GM10266 (cell line): ENCODE data around the gene ARRDC5.
"Not testable (repeated sequence)": the region's sequence is repeated elsewhere in the genome, so short reads cannot be mapped to it uniquely, and the experiment has no call there.

Experiments used
- DNase-seq: peaks from one replicate; pipeline ENCODE4 v3.0.0; 2012; ENCODE audit errors: extremely low spot score
- TF ChIP-seq, protein P1 (sequence below): IDR thresholded peaks from 2 replicates; pipeline ENCODE4 v1.5.1; 2012; ENCODE audit warnings: mild to moderate bottlenecking, low read depth; ENCODE audit not compliant: control insufficient read depth, insufficient read depth; ENCODE audit errors: missing control alignments

ARRDC5 gene

DNA sequence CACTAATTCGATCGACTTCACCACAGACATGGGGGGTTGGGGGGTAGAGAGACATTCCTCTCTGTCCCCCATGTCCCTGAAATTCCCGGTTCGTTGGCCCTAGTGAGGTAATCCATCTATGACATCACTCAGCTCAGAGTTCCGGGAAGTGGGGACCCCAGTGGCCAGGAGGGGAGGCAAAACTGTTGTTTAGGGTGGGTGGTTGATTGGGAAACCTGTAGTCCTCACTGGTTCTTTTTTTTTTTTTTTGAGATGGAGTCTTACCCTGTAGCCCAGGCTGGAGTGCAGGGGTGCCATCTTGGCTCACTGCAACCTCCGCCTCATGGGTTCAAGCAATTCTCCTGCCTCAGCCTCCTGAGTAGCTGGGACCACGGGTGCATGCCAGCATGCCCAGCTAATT, at the start of gene ARRDC5:
TSS of gene ARRDC5 (minus strand) at position 101 of the 400 bp plus-strand sequence. CDS start at position 30, 71 bp downstream.
- no peak for DNase-seq
- TF ChIP-seq, protein P1, sequence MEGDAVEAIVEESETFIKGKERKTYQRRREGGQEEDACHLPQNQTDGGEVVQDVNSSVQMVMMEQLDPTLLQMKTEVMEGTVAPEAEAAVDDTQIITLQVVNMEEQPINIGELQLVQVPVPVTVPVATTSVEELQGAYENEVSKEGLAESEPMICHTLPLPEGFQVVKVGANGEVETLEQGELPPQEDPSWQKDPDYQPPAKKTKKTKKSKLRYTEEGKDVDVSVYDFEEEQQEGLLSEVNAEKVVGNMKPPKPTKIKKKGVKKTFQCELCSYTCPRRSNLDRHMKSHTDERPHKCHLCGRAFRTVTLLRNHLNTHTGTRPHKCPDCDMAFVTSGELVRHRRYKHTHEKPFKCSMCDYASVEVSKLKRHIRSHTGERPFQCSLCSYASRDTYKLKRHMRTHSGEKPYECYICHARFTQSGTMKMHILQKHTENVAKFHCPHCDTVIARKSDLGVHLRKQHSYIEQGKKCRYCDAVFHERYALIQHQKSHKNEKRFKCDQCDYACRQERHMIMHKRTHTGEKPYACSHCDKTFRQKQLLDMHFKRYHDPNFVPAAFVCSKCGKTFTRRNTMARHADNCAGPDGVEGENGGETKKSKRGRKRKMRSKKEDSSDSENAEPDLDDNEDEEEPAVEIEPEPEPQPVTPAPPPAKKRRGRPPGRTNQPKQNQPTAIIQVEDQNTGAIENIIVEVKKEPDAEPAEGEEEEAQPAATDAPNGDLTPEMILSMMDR: no peak

DNA sequence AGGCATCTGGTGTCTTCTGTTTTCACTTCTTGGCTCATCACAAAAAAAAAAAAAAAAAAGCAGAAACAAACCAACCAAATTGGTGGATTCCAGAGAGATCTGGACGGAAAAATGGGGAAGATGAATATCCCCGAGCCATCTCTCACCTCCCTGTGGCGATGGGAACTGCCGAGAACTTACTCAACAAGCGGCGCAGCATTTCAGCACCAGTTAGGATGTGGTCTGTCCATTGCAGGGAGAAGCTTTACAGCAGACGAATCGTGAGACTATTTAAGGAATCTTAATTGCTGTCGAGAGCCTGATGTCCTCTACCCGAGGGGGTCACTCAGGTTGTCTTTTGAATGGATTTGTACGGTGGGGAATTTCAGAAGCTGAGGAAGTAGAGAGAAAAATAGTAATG, 49.0 kb upstream of the ARRDC5 start:
- TF ChIP-seq, protein P1: no peak
- no peak for DNase-seq

DNA sequence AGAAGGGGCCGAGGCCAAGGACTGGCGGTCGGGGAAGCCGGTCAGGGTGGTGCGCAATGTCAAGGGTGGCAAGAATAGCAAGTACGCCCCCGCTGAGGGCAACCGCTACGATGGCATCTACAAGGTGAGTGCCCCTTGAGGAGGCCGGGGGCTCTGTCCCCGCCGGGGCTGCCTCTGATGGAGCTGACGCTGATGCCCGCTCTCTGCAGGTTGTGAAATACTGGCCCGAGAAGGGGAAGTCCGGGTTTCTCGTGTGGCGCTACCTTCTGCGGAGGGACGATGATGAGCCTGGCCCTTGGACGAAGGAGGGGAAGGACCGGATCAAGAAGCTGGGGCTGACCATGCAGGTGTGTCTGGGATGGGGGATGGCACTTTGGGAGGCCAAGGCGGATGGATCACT, 48.0 kb upstream of the ARRDC5 start:
- not testable (repeated sequence) for DNase-seq

DNA sequence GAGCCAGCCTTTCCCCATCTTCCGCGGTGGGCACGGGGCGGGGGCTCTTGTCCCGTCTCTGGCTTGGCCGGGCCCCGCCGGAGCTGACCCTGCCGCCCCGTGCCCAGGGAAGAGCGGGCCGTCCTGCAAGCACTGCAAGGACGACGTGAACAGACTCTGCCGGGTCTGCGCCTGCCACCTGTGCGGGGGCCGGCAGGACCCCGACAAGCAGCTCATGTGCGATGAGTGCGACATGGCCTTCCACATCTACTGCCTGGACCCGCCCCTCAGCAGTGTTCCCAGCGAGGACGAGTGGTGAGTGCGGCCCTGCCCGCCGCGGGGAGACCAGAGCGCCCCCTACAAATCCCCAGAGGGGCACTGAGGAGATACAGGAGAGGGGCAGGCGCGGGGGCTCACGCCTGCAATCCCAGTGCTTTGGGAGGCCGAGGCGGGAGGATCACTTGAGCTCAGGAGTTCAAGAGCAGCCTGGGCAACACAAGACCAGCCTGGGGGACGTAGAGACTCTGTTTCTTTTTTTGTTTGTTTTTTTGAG, 39.0 kb upstream of the ARRDC5 start:
- DNase-seq: not testable (repeated sequence)

DNA sequence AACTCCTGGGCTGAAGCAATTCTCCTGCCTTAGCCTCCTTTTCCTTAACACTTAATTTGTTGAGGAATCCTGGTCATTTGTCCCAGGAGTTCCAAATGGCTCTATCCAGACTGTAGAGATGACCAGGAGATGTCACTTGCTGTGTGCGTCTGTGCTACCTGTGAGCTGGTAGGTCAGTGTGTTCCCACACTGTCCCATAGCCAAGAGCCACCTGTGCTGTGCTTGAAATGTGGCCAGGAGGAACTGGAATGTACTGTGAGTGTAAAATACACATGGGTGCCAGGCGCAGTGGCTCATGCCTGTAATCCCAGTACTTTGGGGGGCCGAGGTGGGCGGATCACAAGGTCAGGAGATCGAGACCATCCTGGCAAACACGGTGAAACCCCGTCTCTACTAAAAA, 36.8 kb upstream of the ARRDC5 start:
- TF ChIP-seq, protein P1: no peak

DNA sequence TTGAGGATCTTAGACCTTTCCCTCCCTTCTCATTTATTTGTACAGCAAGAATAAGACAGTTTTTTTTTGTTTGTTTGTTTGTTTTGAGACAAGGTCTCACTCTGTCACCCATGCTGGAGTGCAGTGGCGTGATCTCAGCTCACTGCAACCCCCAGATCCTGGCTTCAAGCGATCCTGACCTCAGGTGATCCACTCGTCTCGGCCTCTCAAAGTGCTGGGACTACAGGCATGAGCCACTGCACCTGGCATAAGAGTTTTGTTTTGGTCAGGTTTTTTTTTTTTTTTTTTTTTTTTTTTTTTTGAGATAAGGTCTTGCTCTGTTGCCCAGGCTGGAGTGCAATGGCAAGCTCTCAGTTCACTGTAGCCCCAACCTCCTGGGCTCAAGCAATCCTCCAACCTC, 35.8 kb upstream of the ARRDC5 start:
- not testable (repeated sequence) for DNase-seq

More for the DNA sequence above, 36.8 kb upstream of the ARRDC5 start:
- no peak for DNase-seq

DNA sequence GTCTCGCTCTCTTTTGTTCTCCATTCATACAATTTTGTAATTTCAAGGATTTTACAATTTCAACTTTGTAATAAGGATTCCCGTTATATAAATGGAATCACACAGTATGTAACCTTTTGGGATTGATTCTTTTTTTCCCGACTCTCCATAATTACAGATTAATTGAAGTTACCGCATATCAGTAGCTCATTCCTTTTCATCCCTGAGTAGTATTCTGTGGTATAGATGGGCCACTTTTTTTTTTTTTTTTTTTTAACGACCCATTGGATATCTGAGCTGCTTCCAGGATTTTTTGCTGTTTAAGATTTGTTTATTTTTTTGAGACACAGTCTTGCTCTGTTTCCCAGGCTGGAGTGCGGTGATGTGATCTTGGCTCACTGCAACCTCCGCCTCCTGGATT, 34.4 kb upstream of the ARRDC5 start:
- TF ChIP-seq, protein P1: no peak
- no peak for DNase-seq

DNA sequence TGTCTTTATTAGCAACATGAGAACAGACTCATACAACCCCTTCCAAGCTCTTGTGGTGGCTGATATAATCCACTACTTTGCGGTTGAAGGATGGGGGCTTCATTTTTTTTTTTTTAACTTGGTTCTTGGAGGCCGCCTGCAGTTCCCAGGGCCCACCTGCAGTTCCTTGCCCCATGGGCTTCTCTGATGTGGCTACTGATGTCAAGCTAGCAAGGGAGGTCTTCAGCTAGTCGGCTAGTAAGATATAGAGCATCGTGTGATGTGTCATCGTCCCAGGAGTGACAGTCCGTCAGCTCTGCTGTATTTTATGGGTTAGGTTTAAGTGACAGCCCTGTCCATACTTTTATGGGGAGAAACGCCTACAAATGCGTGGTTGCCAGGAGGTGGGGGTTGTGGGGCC, 32.7 kb upstream of the ARRDC5 start:
- TF ChIP-seq, protein P1: no peak

DNA sequence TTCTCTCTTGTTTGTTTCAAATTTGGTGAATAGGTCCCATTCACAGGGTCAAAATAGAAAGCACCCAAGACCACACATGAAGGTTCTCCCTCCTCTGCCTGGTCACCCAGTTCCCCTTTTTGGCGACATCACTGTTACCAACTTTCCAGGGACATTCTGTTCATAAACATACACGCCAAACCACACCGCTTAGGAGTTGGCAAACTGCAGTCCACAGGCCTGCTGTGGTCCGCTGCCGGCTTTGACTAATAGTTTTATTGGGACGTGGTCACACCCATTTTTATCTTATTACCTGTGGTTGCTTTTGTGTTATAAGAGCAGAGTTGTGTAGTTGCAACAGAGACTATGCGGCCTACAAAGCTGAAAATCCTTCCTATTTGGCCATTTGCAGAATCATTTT, 30.8 kb upstream of the ARRDC5 start:
- TF ChIP-seq, protein P1: no peak

More for the DNA sequence above, 32.7 kb upstream of the ARRDC5 start:
- DNase-seq: no peak

More for the DNA sequence above, 30.8 kb upstream of the ARRDC5 start:
- DNase-seq: no peak
